ENCODE measurements around the gene OVCH2.
"Not testable (repeated sequence)": the region's sequence is repeated elsewhere in the genome, so short reads cannot be mapped to it uniquely, and the experiment has no call there.

The OVCH2 gene

GRCh38 chr11:7666292-7666866 is 39.9 kb downstream of the OVCH2 start:
- no peak for TF ChIP-seq SUZ12 (IDR thresholded peaks at IDR 0.05)
- TF ChIP-seq CTBP1 (IDR thresholded peaks at IDR 0.05; ENCODE audit: borderline replicate concordance): no peak
- TF ChIP-seq HDGF (IDR thresholded peaks at IDR 0.05; ENCODE audit: borderline replicate concordance): no peak
- TF ChIP-seq ARNT (IDR thresholded peaks at IDR 0.05): no peak
- TF ChIP-seq FOXK2 (IDR thresholded peaks at IDR 0.05): no peak
- no peak for TF ChIP-seq ELF4 (IDR thresholded peaks at IDR 0.05)
- TF ChIP-seq FOXM1 (IDR thresholded peaks at IDR 0.05; ENCODE audit: borderline replicate concordance): no peak
- CTCF ChIA-PET: interaction anchor here (0.9 to 1.7 kb wide), 6 partner anchors 9 to 522 kb away, joined by 3 to 9 read pairs (median 4); no protein-coding TSS in a partner anchor
- no peak for DNase-seq (ENCODE audit: extremely low spot score)
- POLR2A ChIA-PET: no interaction called here

DNA sequence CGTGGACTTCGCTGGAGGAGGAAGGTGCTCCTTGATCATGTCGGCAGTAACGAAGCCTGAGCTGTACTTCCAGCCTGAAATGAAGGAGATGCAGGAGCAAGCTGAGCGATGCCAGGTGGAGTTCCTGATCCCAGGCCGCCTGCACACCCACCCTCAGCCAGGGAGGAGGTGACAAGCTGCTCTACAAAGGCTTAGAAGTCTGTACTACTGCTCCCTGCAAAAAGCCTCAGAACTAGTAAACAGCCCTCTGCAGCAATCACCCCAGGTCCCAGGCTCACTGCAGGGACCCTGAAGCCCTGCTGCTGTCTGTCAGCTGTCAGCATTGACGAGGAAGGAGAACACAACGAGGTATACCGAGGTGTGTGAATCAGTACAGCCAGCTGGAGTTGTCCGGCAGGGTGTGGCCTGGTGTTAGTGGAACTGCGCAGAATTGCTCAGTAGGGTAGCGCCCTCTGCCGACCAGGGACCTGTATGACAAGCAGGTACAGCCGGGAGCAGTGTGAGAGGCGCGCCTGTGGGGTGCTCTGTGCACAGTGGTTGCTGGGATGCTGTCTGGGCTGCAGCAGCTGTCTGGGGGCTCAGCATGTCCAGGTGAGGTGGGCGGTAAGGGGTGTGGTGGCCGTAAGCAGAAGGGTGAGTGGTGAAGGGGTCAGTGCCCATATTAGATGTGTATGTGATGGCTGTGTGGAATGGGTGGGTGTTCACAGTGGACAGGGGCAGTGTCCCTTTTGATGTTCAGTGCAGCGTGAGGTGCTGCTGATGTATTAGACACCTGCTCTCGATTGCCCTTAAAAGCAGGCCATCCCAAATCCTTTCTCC is 40.6 kb downstream of the OVCH2 start:
- DNase-seq (ENCODE audit: extremely low spot score): peak; percentile 90
- ChIA-PET CTCF (interaction anchor here (0.6 to 1.7 kb wide), 10 partner anchors 9 to 522 kb away, joined by 3 to 9 read pairs (median 4); no protein-coding TSS in a partner anchor), POLR2A (no interaction called here)
- no peak for TF ChIP-seq ZNF384 (IDR thresholded peaks at IDR 0.05)
- TF ChIP-seq, protein P1, sequence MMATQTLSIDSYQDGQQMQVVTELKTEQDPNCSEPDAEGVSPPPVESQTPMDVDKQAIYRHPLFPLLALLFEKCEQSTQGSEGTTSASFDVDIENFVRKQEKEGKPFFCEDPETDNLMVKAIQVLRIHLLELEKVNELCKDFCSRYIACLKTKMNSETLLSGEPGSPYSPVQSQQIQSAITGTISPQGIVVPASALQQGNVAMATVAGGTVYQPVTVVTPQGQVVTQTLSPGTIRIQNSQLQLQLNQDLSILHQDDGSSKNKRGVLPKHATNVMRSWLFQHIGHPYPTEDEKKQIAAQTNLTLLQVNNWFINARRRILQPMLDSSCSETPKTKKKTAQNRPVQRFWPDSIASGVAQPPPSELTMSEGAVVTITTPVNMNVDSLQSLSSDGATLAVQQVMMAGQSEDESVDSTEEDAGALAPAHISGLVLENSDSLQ (IDR thresholded peaks at IDR 0.05): no peak
- no peak for TF ChIP-seq HDGF (IDR thresholded peaks at IDR 0.05; ENCODE audit: borderline replicate concordance)
- no peak for TF ChIP-seq SUZ12 (IDR thresholded peaks at IDR 0.05)
- TF ChIP-seq FOXK2 (IDR thresholded peaks at IDR 0.05): no peak
- TF ChIP-seq FOXM1 (IDR thresholded peaks at IDR 0.05; ENCODE audit: borderline replicate concordance): no peak
- TF ChIP-seq FOXA1 (IDR thresholded peaks at IDR 0.05): no peak
- no peak for TF ChIP-seq ELF4 (IDR thresholded peaks at IDR 0.05)
- TF ChIP-seq LEF1 (IDR thresholded peaks at IDR 0.05; ENCODE audit: borderline replicate concordance): no peak
- TF ChIP-seq BHLHE40 (IDR thresholded peaks at IDR 0.05; ENCODE audit: borderline replicate concordance): no peak
- no peak for TF ChIP-seq CTBP1 (IDR thresholded peaks at IDR 0.05; ENCODE audit: borderline replicate concordance)
- no peak for TF ChIP-seq NFRKB (IDR thresholded peaks at IDR 0.05)
- no peak for TF ChIP-seq TARDBP (IDR thresholded peaks at IDR 0.05)
- TF ChIP-seq SP1 (IDR thresholded peaks at IDR 0.05): no peak
- TF ChIP-seq ARNT (IDR thresholded peaks at IDR 0.05): no peak
- no peak for TF ChIP-seq L3MBTL2 (conservative IDR thresholded peaks at IDR 0.05)

DNA sequence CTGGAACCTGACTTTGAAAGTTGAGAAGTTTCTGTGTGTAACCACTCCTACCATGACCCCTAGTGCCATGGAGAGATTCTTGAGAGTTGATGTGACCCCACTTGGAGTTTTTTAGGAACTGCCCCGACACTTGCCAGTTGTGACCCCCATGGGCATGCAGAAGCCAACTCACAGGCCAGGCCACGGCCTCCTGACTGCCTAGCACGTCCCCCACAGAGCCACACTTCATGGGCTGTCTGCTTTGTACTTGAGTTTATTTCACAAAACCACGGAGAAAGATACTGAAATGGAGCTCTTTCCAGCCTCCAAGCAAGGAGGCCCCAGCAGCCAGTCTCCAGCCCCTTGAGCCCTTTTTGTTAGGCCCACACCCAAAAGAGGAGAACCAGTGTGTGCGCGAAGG is 41.4 kb downstream of the OVCH2 start:
- ChIA-PET POLR2A (no interaction called here), CTCF (interaction anchor here (1.1 to 1.7 kb wide), 4 partner anchors 30 to 152 kb away, joined by 3 to 9 read pairs (median 7); no protein-coding TSS in a partner anchor)
- no peak for TF ChIP-seq ARNT (IDR thresholded peaks at IDR 0.05)
- TF ChIP-seq ZNF384 (IDR thresholded peaks at IDR 0.05): no peak
- TF ChIP-seq SP1 (IDR thresholded peaks at IDR 0.05): no peak
- TF ChIP-seq FOXA1 (IDR thresholded peaks at IDR 0.05): no peak
- TF ChIP-seq BHLHE40 (IDR thresholded peaks at IDR 0.05; ENCODE audit: borderline replicate concordance): no peak
- TF ChIP-seq L3MBTL2 (conservative IDR thresholded peaks at IDR 0.05): no peak
- TF ChIP-seq ELF4 (IDR thresholded peaks at IDR 0.05): no peak
- DNase-seq (ENCODE audit: extremely low spot score): no peak

DNA sequence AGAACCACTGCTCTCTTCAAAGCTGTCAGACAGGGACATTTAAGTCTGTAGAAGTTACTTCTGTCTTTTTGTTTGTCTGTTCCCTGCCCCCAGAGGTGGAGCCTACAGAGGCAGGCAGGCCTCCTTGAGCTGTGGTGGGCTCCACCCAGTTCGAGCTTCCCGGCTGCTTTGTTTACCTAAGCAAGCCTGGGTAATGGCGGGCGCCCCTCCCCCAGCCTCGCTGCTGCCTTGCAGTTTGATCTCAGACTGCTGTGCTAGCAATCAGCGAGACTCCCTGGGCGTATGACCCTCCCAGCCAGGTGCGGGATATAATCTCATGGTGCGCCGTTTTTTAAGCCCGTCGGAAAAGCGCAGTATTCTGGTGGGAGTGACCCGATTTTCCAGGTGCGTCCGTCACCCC is 42.7 kb downstream of the OVCH2 start:
- CTCF ChIA-PET; POLR2A ChIA-PET; DNase-seq (ENCODE audit: extremely low spot score): not testable (repeated sequence)

- TF ChIP-seq NFRKB (IDR thresholded peaks at IDR 0.05) (no peak), ELF4 (IDR thresholded peaks at IDR 0.05) (no peak), L3MBTL2 (conservative IDR thresholded peaks at IDR 0.05) (no peak), FOXK2 (IDR thresholded peaks at IDR 0.05) (no peak), ARNT (IDR thresholded peaks at IDR 0.05) (no peak), ZNF384 (IDR thresholded peaks at IDR 0.05) (no peak), LEF1 (IDR thresholded peaks at IDR 0.05; ENCODE audit: borderline replicate concordance) (no peak)
- TF ChIP-seq, protein P1 (IDR thresholded peaks at IDR 0.05): no peak
- ChIA-PET POLR2A (interaction anchor here (0.9 kb wide), 1 partner anchor 86 kb away, joined by 3 read pairs; no protein-coding TSS in a partner anchor), CTCF (interaction anchor here (0.6 to 1.6 kb wide), 10 partner anchors 8 to 202 kb away, joined by 3 to 24 read pairs (median 6); partner anchors contain the start of gene PPFIBP2)
- peak; percentile 59 for DNase-seq (ENCODE audit: extremely low spot score)
Observed at GRCh38 chr11:7657306-7658025, 48.8 kb downstream of the OVCH2 start.

DNA sequence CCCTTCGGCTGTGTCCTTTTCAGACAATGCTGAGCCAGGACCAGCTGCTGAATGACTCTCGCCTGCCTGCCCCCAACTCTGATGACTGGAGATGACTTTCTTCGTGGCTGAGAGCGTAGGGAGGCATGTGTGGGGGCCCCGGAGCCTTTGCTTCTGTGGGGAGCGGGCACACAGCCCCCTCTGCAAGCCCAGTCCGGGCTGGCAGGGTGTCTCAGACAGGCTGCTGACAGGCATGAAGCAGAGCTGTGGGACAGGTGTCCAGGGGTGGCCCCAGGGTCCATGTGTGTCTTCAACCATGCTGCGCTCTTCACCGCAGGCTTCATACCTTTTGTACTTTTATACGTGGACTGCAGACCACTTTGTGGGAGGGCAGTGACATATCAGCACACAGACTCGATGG is 49.6 kb downstream of the OVCH2 start:
- POLR2A ChIA-PET: interaction anchor here (0.9 kb wide), 1 partner anchor 85 kb away, joined by 3 read pairs; no protein-coding TSS in a partner anchor
- TF ChIP-seq ZNF384 (IDR thresholded peaks at IDR 0.05): no peak
- no peak for TF ChIP-seq FOXM1 (IDR thresholded peaks at IDR 0.05; ENCODE audit: borderline replicate concordance)
- no peak for TF ChIP-seq ARNT (IDR thresholded peaks at IDR 0.05)
- no peak for TF ChIP-seq SP1 (IDR thresholded peaks at IDR 0.05)
- TF ChIP-seq FOXK2 (IDR thresholded peaks at IDR 0.05): no peak
- TF ChIP-seq TARDBP (IDR thresholded peaks at IDR 0.05): no peak
- TF ChIP-seq BHLHE40 (IDR thresholded peaks at IDR 0.05; ENCODE audit: borderline replicate concordance): no peak
- TF ChIP-seq SUZ12 (IDR thresholded peaks at IDR 0.05): no peak
- no peak for TF ChIP-seq FOXA1 (IDR thresholded peaks at IDR 0.05)
- TF ChIP-seq CTBP1 (IDR thresholded peaks at IDR 0.05; ENCODE audit: borderline replicate concordance): no peak
- TF ChIP-seq NFRKB (IDR thresholded peaks at IDR 0.05): no peak
- CTCF ChIA-PET: interaction anchor here (1.0 to 1.6 kb wide), 6 partner anchors 9 to 144 kb away, joined by 4 to 24 read pairs (median 8); partner anchors contain the start of gene PPFIBP2
- no peak for DNase-seq (ENCODE audit: extremely low spot score)

Data from HEK293T (cell line).